SK-N-SH (cell line): Measurements from ENCODE around the gene GPX7. TPM values are rescaled to one million over a fixed set of nuclear protein-coding genes. Genes with fewer than 3 reads are reported as not detected.

ENCODE experiments used
- CTCF ChIA-PET: fragments of 300-600, 350-600 bp; formaldehyde crosslinking; extraction: SDS; loops from one replicate; lab custom pipeline; 2021; lab: Yijun Ruan, JAX
- POLR2A ChIA-PET: fragments of 350-600 bp; sonication (Branson Sonifier 250); formaldehyde crosslinking; extraction: SDS; loops from one replicate; lab custom pipeline; 2020; ENCODE audit warnings: antibody characterized with exemption, inconsistent platforms; lab: Yijun Ruan, JAX
- DNase-seq: peaks from one replicate; pipeline ENCODE4 v3.0.0; 2012
- H2AFZ ChIP-seq: fragments of 200-600 bp; sonication (generic); 2 replicates; pipeline ENCODE4 v1.8.1; 2016; ENCODE audit warnings: antibody characterized with exemption, mild to moderate bottlenecking, low read depth
- H3F3A ChIP-seq: fragments of 200-600 bp; sonication (generic); replicated peaks from 2 replicates; pipeline ENCODE3; 2016; ENCODE audit warnings: antibody characterized with exemption, mild to moderate bottlenecking; ENCODE audit not compliant: insufficient read depth
- H3K27ac ChIP-seq, 2 experiments: fragments of 200-500 bp in 1 of 2; fragments of 200-600 bp in 1 of 2; sonication (Bioruptor generic) in 1 of 2; sonication (generic), shearing (Covaris generic) in 1 of 2; 2 replicates each; pipeline versions ENCODE4 v1.5.1 to v1.6.1; 2014 to 2016; ENCODE audit warnings: low read depth in 2 of 2, inconsistent platforms in 1 of 2, low read length in 1 of 2, mild to moderate bottlenecking in 1 of 2, mixed read lengths in 1 of 2
- H3K27me3 ChIP-seq: fragments of 200-600 bp; sonication (generic), shearing (Covaris generic); 2 replicates; pipeline ENCODE4 v1.6.1; 2016; ENCODE audit warnings: mixed run types; ENCODE audit not compliant: insufficient read depth
- H3K36me3 ChIP-seq, 2 experiments: fragments of 200-500 bp in 1 of 2; fragments of 200-600 bp in 1 of 2; sonication (Bioruptor generic) in 1 of 2; sonication (generic) in 1 of 2; replicated peaks in 1 of 2; 2 replicates each; pipeline versions ENCODE3 to v1.5.1; 2014 to 2016; ENCODE audit warnings: low read length in 1 of 2, mild to moderate bottlenecking in 1 of 2; ENCODE audit not compliant: insufficient read depth in 2 of 2, control insufficient read depth in 1 of 2
- H3K4me1 ChIP-seq, 2 experiments: fragments of 200-500 bp in 1 of 2; fragments of 200-600 bp in 1 of 2; sonication (Bioruptor generic) in 1 of 2; sonication (generic), shearing (Covaris generic) in 1 of 2; 2 replicates each; pipeline versions ENCODE4 v1.5.1 to v1.6.1; 2014 to 2016; ENCODE audit warnings: low read depth in 1 of 2, low read length in 1 of 2, mixed run types in 1 of 2; ENCODE audit not compliant: insufficient read depth in 2 of 2, control insufficient read depth in 1 of 2
- H3K4me2 ChIP-seq: fragments of 200-600 bp; sonication (generic), shearing (Covaris generic); 2 replicates; pipeline ENCODE4 v1.6.1; 2017; ENCODE audit warnings: mixed run types
- H3K4me3 ChIP-seq, 2 experiments: fragments of 200-500 bp in 1 of 2; fragments of 200-600 bp in 1 of 2; sonication (Bioruptor generic) in 1 of 2; sonication (generic), shearing (Covaris generic) in 1 of 2; 2 replicates each; pipeline versions ENCODE4 v1.5.1 to v1.8.1; 2014 to 2016; ENCODE audit warnings: low read depth in 2 of 2, inconsistent platforms in 1 of 2, low read length in 1 of 2, mild to moderate bottlenecking in 1 of 2, mixed read lengths in 1 of 2, moderate library complexity in 1 of 2
- H3K79me2 ChIP-seq: fragments of 200-600 bp; sonication (generic); 2 replicates; pipeline ENCODE4 v1.8.1; 2017; ENCODE audit warnings: mild to moderate bottlenecking; ENCODE audit not compliant: insufficient read depth
- H3K9ac ChIP-seq: fragments of 200-600 bp; sonication (generic); 2 replicates; pipeline ENCODE4 v1.6.1; 2017; ENCODE audit warnings: mixed run types
- H3K9me2 ChIP-seq: fragments of 200-600 bp; sonication (generic); 2 replicates; pipeline ENCODE4 v1.6.1; 2017; ENCODE audit warnings: mixed run types
- H3K9me3 ChIP-seq: fragments of 200-600 bp; sonication (generic); 2 replicates; pipeline ENCODE4 v1.6.1; 2017; ENCODE audit warnings: mixed run types, mild to moderate bottlenecking, moderate library complexity
- H4K20me1 ChIP-seq: fragments of 200-600 bp; sonication (generic); 2 replicates; pipeline ENCODE4 v1.6.1; 2017; ENCODE audit warnings: mild to moderate bottlenecking, mixed run types; ENCODE audit not compliant: insufficient read depth
- CHD2 ChIP-seq: fragments of 150-350 bp; IDR thresholded peaks from 2 replicates; pipeline ENCODE4 v1.6.1; 2018; ENCODE audit warnings: low read length; ENCODE audit not compliant: partially characterized antibody
- CTCF ChIP-seq: fragments of 200-600 bp; sonication (generic); IDR thresholded peaks from 2 replicates; pipeline ENCODE4 v1.6.1; 2017; ENCODE audit warnings: antibody characterized with exemption, mild to moderate bottlenecking, moderate library complexity
- ELF1 ChIP-seq: IDR thresholded peaks from 2 replicates; pipeline ENCODE4 v1.4.0; 2012
- GABPA ChIP-seq: IDR thresholded peaks from 2 replicates; pipeline ENCODE4 v1.4.0; 2012; ENCODE audit warnings: low read depth, mild to moderate bottlenecking
- GATA2 ChIP-seq: sonication (generic); formaldehyde crosslinking; IDR thresholded peaks from 2 replicates; pipeline ENCODE4 v1.5.0; 2020; ENCODE audit warnings: mild to moderate bottlenecking, missing genetic modification reagents
- IRF3 ChIP-seq: fragments of 150-350 bp; IDR thresholded peaks from 2 replicates; pipeline ENCODE4 v1.6.1; 2016; ENCODE audit warnings: mild to moderate bottlenecking, low read depth, low read length
- JUND ChIP-seq: IDR thresholded peaks from 2 replicates; pipeline ENCODE4 v1.4.0; 2012
- MEF2A ChIP-seq: IDR thresholded peaks from 2 replicates; pipeline ENCODE4 v1.4.0; 2012; ENCODE audit warnings: low read depth, borderline replicate concordance
- POLR2AphosphoS5 ChIP-seq: IDR thresholded peaks from 2 replicates; pipeline ENCODE4 v1.6.1; 2012; ENCODE audit warnings: low read depth, low read length
- RCOR1 ChIP-seq: fragments of 150-350 bp; IDR thresholded peaks from 2 replicates; pipeline ENCODE4 v1.6.1; 2017; ENCODE audit warnings: antibody characterized with exemption, low read length
- RFX5 ChIP-seq: IDR thresholded peaks from 2 replicates; pipeline ENCODE4 v1.6.1; 2012; ENCODE audit warnings: mild to moderate bottlenecking, improper control_type of control experiment, low read length
- SIN3A ChIP-seq: IDR thresholded peaks from 2 replicates; pipeline ENCODE4 v1.6.1; 2012; ENCODE audit warnings: low read depth, mild to moderate bottlenecking, low read length, moderate library complexity, borderline replicate concordance
- TAF1 ChIP-seq: IDR thresholded peaks from 2 replicates; pipeline ENCODE4 v1.6.1; 2012; ENCODE audit warnings: low read depth, mild to moderate bottlenecking, low read length, moderate library complexity, borderline replicate concordance
- TEAD4 ChIP-seq: IDR thresholded peaks from 2 replicates; pipeline ENCODE4 v1.4.0; 2012; ENCODE audit warnings: mild to moderate bottlenecking, borderline replicate concordance; ENCODE audit not compliant: insufficient read depth
- WGBS: methylation state at CpG from one replicate; pipeline ENCODE4 v1.1.6; 2017; ENCODE audit warnings: low lambda C conversion rate; 5-methylcytosine and 5-hydroxymethylcytosine counted together
- polyA plus RNA-seq, 3 experiments: library from polyadenylated mRNA; depleted of rRNA; stranded (reverse); fragments of >200 nt; gene quantifications; 2 replicates each; pipeline ENCODE4 v1.2.3, GENCODE V29; 2012
- TF ChIP-seq, protein P1 (sequence below): IDR thresholded peaks from 2 replicates; pipeline ENCODE4 v1.4.0; 2012; ENCODE audit warnings: low read depth

GPX7 gene
- polyA plus RNA-seq, 1 of the 3 experiments (the other 2 are of a cell fraction), result 6.2 TPM

DNA sequence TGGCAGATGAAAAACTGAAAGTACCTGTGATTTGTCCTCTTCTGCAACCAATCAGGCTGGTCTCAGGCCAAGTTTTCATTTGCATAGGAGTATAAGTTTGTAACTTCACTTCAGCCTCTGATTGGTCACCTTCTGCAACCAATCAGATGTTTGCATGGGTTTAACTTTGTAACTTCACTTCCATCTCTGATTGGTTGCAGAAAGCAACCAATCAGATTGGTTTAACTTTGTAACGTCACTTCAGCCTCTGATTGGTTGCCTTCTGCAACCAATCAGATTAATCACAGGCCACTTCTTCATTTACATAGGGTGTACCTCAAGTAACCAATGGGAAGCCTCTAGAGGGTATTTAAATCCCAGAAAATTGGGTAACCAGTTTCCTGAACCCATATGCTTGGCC is 30.4 kb upstream of the GPX7 start:
- Histone ChIP-seq H3K4me3 (no peak overlapping the region), H2AFZ (no peak overlapping the region), H3F3A (peaks cover 13% of the 10 kb centered on the region), H3K9me2 (no peaks in the 10 kb centered on the region), H3K4me2 (no peak overlapping the region), H4K20me1 (no peaks in the 10 kb centered on the region), H3K27me3 (no peaks in the 10 kb centered on the region), H3K79me2 (no peaks in the 10 kb centered on the region), H3K4me1 (peaks cover 0 to 12% of the 10 kb centered on the region in 2 experiments; a peak in 1 of 4 replicates), H3K36me3 (no peaks in the 10 kb centered on the region), H3K9ac (no peak overlapping the region)
- no peak for DNase-seq
- CTCF ChIA-PET, result no interaction called here
- TF ChIP-seq GATA2 (no peak), MEF2A (no peak), ELF1 (no peak), TAF1 (no peak), POLR2AphosphoS5 (no peak), CTCF (no peak), CHD2 (no peak), TEAD4 (no peak), RCOR1 (no peak)
- TF ChIP-seq, protein P1, sequence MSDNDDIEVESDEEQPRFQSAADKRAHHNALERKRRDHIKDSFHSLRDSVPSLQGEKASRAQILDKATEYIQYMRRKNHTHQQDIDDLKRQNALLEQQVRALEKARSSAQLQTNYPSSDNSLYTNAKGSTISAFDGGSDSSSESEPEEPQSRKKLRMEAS, result no peak
- TF ChIP-seq, all 33 proteins: peak for 0
- 81% methylated on average over 1 of the region's 1 CpG for WGBS
- POLR2A ChIA-PET, result no interaction called here
- Histone ChIP-seq H3K9me3 (no peaks in the 10 kb centered on the region), H3K27ac (no peak overlapping the region)

DNA sequence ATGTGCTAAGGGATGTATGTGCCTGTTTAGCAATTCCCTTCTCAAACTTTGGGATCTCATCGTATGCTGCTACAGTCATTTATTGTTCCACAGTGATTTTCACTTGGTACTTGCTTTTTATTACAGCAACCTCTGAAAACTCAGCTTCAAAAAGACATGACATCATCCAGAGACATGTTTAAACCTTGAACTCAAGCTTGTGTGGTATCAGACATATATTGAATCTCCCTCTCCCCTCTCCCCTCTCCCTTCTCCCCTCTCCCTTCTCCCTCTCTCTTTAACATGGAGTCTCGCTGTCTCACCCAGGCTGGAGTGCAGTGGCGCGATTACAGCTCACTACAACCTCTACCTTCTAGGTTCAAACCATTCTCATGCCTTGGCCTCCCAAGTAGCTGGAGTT is 29.8 kb upstream of the GPX7 start:
- Histone ChIP-seq H3K79me2 (no peaks in the 10 kb centered on the region), H3F3A (peaks cover 13% of the 10 kb centered on the region), H3K27me3 (no peaks in the 10 kb centered on the region), H3K9me2 (no peaks in the 10 kb centered on the region), H3K9me3 (no peaks in the 10 kb centered on the region), H3K4me1 (peaks cover 0 to 12% of the 10 kb centered on the region in 2 experiments; a peak in 1 of 4 replicates), H4K20me1 (no peaks in the 10 kb centered on the region), H3K27ac (no peak overlapping the region), H3K4me3 (no peak overlapping the region), H2AFZ (no peak overlapping the region), H3K36me3 (no peaks in the 10 kb centered on the region), H3K4me2 (no peak overlapping the region), H3K9ac (no peak overlapping the region)
- WGBS, result 98% methylated on average over 4 of the region's 4 CpGs
- ChIA-PET POLR2A (no interaction called here), CTCF (no interaction called here)
- DNase-seq, result no peak
- TF ChIP-seq RFX5 (no peak), SIN3A (no peak), GABPA (no peak), JUND (no peak), IRF3 (no peak)
